Head of caudate nucleus (tissue), 42 donors: ENCODE data around the gene TMPRSS11E.
"Not testable (repeated sequence)": the region's sequence is repeated elsewhere in the genome, so short reads cannot be mapped to it uniquely, and the experiment has no call there.

Experiments
- DNase-seq, 42 donors: peaks; one replicate each; pipeline versions ENCODE4 v3.0.0 to v3.0.0-alpha.2; 2020 to 2021; ENCODE audit warnings: mixed read lengths in 7 of 42
- intact Hi-C: fragments of 100-400 bp; cut with DNase I; formaldehyde crosslinking; loops from one replicate; pipeline ENCODE4 v1.15.0; 2022

TMPRSS11E gene

DNA sequence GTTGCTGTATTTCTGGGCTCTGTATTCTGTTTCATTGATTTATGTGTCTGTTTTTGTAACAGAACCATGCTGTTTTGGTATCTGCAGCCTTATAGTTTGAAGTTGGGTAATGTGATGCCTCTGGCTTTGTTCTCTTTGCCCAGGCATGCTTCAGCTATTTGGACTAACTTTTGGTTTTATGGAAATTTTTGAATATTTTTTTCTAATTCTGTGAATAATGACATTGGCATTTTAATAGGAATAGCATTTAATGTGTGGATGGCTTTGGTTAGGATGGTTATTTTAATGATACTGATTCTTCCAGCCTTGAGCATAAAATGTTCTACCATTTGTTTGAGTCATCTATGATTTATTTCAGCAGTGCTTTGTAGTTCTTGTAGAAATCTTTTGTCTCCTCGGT is 75.0 kb downstream of the TMPRSS11E start:
- DNase-seq, intact Hi-C loops: not testable (repeated sequence)

- intact Hi-C loops, result no loop called here
Measured at GRCh38 chr4:68535974-68536373, 88.7 kb downstream of the TMPRSS11E start.

DNA sequence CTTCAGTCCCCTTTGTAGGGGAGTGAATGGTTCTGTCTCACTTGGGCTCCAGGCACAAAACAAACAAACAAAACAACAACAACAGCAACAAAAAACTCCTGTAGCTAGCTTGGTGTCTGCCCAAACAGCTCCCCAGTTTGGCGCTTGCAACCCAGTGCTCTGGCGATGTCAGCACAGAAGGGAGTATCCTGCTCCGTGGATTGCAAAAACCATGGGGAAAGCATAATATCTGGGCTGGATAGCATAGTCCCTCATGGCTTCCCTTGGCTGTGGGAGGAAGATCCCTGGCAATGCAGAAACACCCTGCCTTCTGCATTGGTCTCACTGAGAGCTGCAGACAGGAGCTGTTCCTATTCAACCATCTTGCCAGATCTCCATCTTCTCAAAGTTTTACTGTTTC is 89.1 kb downstream of the TMPRSS11E start:
- DNase-seq, result no peak
- intact Hi-C loops, result no loop called here

More at GRCh38 chr4:68535974-68536373, 88.7 kb downstream of the TMPRSS11E start:
- DNase-seq, result no peak

DNA sequence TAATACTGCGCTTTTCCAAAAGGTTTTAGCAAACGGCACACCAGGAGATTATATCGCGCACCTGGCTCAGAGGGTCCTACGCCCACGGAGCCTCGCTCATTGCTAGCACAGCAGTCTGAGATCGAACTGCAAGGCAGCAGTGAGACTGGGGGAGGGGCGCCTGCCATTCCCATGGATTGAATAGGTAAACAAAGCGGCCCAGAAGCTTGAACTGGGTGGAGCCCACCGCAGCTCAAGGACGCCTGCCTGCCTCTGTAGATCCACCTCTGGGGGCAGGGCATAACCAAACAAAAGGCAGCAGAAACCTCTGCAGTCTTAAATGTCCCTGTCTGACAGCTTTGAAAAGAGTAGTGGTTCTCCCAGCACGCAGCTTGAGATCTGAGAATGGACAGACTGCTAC is 95.5 kb downstream of the TMPRSS11E start:
- DNase-seq, intact Hi-C loops: not testable (repeated sequence)
